ENCODE results near the gene MAEA. TPM values are rescaled to one million over a fixed set of nuclear protein-coding genes. Genes with fewer than 3 reads are reported as not detected.

MAEA gene
- total and polyA plus RNA-seq, 10 of the 15 experiments (the other 5 are each of a cell fraction or from before 2014, with no cell fraction given), result 3.6 to 67.1 (median 54.6) TPM

GRCh38 chr4:1375051-1375721 is 85.5 kb downstream of the MAEA start:
- intact Hi-C loops (cut with micrococcal nuclease; ENCODE audit: unreplicated experiment) (no loop called here), in situ Hi-C loops (cut with MboI) (no loop called here)
- ATAC-seq (no peak), DNase-seq (ENCODE audit: low read depth, low spot score) (no peak), FAIRE-seq (no peak)
- H2AFZ ChIP-seq (ENCODE audit: control insufficient read depth, low read depth, low read length), result no peak overlapping the region
- ChIA-PET CTCF (no interaction called here), RAD21 (ENCODE audit: unreplicated experiment) (no interaction called here), SMC1A (ENCODE audit: uncharacterized antibody, unreplicated experiment) (no interaction called here), POLR2A (interaction anchor here (0.5 kb wide), 1 partner anchor 562 kb away, joined by 3 read pairs; no protein-coding TSS in a partner anchor)
- no peaks in the 10 kb centered on the region for H4K20me1 ChIP-seq (ENCODE audit: control insufficient read depth, insufficient read depth)
- WGBS (ENCODE audit: insufficient coverage, insufficient replicate concordance, low lambda C conversion rate, missing lambda C conversion rate), result 91% methylated on average over 35 of the region's 36 CpGs
- H3K4me2 ChIP-seq (ENCODE audit: control insufficient read depth, insufficient read depth), result no peak overlapping the region
- no peak overlapping the region for H3K9ac ChIP-seq (ENCODE audit: control insufficient read depth, insufficient read depth, low read length)
- H3K4me3 ChIP-seq, result no peak overlapping the region
- no peaks in the 10 kb centered on the region; a peak in 2 of 4 replicates for H3K36me3 ChIP-seq (ENCODE audit: control insufficient read depth in 2 of 2, insufficient read depth in 2 of 2, low read length in 1 of 2)
- H3K27ac ChIP-seq (ENCODE audit: control insufficient read depth, insufficient read depth), result no peak overlapping the region
- no peaks in the 10 kb centered on the region for H3K27me3 ChIP-seq (replicated peaks in 1 of 2; ENCODE audit: control insufficient read depth in 2 of 2, insufficient read depth in 2 of 2, low read length in 1 of 2)
- H3K9me3 ChIP-seq (replicated peaks; ENCODE audit: control insufficient read depth, insufficient read depth, low read length), result no peaks in the 10 kb centered on the region
- H3K4me1 ChIP-seq (ENCODE audit: control insufficient read depth, insufficient read depth, low read length), result no peaks in the 10 kb centered on the region
- TF ChIP-seq CREB1 (IDR thresholded peaks at IDR 0.05; ENCODE audit: low read depth) (no peak), BCL3 (IDR thresholded peaks at IDR 0.05; ENCODE audit: borderline replicate concordance, insufficient read depth, low read depth, low read length, poor library complexity, severe bottlenecking) (no peak), NBN (IDR thresholded peaks at IDR 0.05) (no peak), ATF7 (IDR thresholded peaks at IDR 0.05; ENCODE audit: low read depth) (no peak), SP1 (IDR thresholded peaks at IDR 0.05; ENCODE audit: low read depth, low read length) (no peak), E2F4 (IDR thresholded peaks at IDR 0.05; ENCODE audit: low read depth, low read length) (no peak), CBX3 (IDR thresholded peaks at IDR 0.05; ENCODE audit: borderline replicate concordance, low read depth) (no peak), SREBF1 (IDR thresholded peaks at IDR 0.05; ENCODE audit: low read length) (no peak), ZNF217 (IDR thresholded peaks at IDR 0.05) (no peak), EGR1 (IDR thresholded peaks at IDR 0.05; ENCODE audit: borderline replicate concordance in 1 of 2, low read depth in 2 of 2, low read length in 2 of 2) (no peak), PKNOX1 (IDR thresholded peaks at IDR 0.05) (no peak)
- BruUV-seq (replicated peaks), result no TSS peak
- no peaks in the 10 kb centered on the region for H3K79me2 ChIP-seq (ENCODE audit: control insufficient read depth, insufficient read depth, low read length)

Measured in GM12878 (cell line).